ENCODE results near the gene SSH2. TPM values are rescaled to one million over a fixed set of nuclear protein-coding genes. Genes with fewer than 3 reads are reported as not detected.
"Not testable (repeated sequence)": the region's sequence is repeated elsewhere in the genome, so short reads cannot be mapped to it uniquely, and the experiment has no call there.

The SSH2 gene, protein sequence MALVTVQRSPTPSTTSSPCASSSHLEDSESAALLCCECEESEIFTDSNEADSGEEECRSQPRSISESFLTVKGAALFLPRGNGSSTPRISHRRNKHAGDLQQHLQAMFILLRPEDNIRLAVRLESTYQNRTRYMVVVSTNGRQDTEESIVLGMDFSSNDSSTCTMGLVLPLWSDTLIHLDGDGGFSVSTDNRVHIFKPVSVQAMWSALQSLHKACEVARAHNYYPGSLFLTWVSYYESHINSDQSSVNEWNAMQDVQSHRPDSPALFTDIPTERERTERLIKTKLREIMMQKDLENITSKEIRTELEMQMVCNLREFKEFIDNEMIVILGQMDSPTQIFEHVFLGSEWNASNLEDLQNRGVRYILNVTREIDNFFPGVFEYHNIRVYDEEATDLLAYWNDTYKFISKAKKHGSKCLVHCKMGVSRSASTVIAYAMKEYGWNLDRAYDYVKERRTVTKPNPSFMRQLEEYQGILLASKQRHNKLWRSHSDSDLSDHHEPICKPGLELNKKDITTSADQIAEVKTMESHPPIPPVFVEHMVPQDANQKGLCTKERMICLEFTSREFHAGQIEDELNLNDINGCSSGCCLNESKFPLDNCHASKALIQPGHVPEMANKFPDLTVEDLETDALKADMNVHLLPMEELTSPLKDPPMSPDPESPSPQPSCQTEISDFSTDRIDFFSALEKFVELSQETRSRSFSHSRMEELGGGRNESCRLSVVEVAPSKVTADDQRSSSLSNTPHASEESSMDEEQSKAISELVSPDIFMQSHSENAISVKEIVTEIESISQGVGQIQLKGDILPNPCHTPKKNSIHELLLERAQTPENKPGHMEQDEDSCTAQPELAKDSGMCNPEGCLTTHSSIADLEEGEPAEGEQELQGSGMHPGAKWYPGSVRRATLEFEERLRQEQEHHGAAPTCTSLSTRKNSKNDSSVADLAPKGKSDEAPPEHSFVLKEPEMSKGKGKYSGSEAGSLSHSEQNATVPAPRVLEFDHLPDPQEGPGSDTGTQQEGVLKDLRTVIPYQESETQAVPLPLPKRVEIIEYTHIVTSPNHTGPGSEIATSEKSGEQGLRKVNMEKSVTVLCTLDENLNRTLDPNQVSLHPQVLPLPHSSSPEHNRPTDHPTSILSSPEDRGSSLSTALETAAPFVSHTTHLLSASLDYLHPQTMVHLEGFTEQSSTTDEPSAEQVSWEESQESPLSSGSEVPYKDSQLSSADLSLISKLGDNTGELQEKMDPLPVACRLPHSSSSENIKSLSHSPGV (N-terminal part only)
- total RNA-seq (ENCODE audit: insufficient read depth, low replicate concordance): 10.6 TPM

DNA sequence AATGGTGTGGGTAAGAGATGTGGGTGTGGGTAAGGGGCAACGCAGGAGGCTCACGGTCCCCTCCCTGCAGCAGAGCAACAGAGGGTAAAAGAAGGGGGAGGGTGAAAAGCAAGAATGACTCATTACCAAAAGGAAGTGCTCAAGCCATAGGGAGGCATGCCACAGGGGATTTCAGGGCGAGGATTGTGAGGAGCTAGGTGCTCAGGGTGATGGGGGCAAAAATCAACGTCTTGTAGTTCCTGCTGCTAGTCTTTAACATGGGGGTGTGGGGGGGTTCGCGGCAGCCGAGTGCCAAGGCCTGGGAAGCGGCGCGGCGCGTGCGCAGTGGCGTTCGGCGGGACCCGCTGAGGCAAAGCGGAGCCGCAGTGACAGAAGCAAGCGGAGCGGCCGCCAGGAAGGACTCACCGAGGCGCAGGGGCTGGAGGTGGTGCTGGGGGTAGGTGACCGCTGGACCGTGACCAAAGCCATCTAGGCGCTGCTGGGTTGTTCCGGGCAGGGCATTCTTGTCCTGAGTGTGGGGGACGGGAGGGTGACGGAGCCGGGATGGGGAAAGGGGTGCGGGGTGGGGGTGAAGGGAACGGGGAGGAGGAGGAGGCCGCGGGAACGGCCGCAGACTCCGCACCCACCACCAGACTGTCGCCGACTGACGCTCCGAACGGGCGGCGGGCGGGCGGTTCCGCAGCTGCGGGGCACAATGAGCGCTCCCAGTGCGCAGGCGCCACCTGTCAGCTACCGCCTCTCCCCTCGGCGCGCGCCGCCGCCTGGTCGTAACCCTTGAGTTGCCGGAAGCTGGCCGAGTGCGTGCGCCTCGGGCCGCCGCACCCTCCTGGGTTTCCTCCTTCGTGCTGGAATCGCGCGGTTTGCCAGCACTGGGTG lies at the start of gene SSH2:
TSS of gene SSH2 (minus strand) at position 696 of the 876 bp plus-strand sequence. CDS start at position 468, 228 bp downstream.
- DNase-seq (ENCODE audit: low spot score): peak; percentile 90

DNA sequence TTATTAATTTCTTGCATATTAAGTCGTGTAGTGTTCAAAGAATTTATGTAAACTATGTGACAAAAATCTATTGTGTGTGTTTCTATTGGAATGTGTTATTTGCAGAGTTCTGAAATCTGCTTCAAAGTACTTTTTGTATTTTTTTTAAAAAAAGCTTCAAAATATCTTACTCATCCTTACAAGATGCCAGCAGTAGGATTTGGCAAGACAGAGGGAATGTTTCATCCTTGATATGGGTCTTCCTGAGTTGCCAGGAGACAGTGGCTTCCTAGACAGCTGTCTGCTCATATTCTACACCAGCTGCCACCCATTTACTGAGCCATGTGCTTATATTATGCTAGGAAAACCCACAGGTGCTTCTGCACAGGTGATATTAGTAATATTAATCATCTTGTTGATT lies 47.8 kb upstream of the SSH2 start:
- DNase-seq (ENCODE audit: low spot score): peak; percentile 59

DNA sequence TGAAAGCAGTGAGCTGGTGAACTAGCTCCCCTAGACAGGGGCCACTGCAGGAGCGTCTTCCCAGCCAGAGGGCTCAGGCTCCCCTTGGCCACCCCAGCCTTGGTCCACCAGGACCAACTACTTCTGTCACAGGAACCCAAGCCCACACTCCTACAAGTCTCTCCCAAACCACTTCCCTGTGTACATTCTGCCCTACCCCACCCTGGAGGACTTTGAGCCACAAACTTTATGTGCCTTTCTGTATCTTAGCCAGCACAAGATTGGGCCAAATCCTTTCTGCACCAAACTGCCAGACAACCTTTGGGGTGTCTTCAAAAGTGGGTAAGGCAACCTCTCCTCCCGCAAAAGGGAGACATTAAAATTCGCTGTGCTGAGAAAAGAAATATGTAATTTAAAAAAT lies 43.0 kb upstream of the SSH2 start:
- DNase-seq (ENCODE audit: low spot score): no peak

DNA sequence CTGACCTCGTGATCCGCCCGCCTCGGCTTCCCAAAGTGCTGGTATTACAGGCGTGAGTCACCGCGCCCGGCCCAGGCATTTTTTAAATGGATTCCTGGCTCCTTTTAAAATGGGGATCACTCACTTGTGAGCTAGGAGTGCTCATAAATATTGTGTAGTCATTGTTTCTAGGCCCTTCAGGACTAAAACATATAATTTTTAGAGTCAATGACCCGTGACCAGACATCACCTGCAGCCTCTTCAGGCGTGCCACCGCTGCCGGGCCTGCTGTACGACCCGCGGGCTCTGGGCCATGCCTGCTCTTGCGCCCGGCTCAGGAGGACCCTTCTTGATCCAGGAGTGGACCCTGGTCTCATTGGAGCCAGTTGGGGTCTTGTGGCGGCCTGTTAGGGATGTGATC lies 42.2 kb upstream of the SSH2 start:
- no peak for DNase-seq (ENCODE audit: low spot score)

DNA sequence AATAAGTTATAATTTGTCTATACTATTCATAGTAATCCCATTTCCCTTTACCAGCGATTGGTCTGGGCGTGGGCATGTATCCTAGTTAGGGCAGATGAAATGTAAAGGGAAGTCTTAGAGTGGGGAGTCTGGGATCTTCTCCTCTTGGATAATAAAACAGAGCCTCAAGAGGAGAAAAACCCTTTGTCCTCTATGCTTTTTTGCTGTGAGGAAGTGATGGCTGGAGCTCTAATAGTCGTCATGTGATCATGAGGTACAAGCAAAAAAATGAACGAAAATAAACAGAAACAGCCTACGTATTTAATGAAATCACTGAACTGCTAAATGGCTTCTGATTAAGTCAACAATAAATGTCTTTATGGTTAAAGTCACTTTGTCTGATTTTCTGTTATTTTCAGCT lies 38.2 kb upstream of the SSH2 start:
- DNase-seq (ENCODE audit: low spot score): no peak

DNA sequence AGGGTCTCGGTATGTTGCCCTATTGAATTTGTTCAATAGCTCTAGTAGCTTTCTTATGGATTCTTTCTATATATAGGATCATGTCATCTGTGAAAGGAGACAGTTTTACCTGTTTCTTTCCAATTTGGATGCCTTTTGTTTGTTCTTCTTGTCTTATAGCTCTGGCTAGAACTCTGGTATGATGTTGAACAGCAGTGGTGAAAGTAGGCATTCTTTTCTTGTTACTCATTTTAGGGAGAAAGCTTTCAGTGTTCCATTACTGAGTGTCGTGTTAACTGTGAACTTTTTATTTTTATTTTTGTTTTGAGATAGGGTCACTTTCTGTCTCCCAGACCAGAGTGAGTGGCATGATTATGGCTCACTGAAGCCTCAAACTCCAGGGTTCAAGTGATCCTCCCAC lies 32.6 kb upstream of the SSH2 start:
- no peak for DNase-seq (ENCODE audit: low spot score)

DNA sequence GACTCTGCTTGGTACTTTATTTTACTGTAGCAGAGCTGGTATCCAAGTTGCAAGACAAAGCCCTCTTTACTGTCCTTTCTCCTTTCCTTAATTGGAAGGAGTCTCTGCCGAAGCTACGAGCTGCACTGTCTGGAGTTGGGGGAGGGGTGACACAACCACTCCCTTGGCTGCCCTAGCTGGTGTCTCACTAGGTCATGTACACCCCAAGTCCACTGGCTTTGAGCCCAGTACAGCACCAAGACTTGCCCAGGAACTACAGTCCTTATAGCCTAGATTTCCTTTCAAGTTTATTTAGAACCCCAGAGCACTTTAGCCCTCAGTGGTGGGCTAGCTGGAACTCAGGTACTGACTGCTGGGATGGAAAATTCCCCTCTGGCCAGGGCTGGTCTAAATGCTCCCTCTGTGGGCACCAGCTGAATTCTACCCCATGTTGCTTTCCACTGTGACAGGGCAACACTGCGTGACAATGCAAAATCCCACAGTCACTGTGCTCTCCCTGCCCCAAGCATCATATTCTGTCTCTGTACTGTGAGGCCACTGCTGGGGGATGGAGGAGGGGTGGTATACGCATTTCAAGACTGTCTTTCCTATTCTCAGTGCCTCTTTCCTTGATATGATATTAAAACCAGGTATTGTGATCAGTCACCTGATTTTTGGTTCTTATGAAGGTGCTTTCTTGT lies 29.8 kb upstream of the SSH2 start:
- no peak for DNase-seq (ENCODE audit: low spot score)

DNA sequence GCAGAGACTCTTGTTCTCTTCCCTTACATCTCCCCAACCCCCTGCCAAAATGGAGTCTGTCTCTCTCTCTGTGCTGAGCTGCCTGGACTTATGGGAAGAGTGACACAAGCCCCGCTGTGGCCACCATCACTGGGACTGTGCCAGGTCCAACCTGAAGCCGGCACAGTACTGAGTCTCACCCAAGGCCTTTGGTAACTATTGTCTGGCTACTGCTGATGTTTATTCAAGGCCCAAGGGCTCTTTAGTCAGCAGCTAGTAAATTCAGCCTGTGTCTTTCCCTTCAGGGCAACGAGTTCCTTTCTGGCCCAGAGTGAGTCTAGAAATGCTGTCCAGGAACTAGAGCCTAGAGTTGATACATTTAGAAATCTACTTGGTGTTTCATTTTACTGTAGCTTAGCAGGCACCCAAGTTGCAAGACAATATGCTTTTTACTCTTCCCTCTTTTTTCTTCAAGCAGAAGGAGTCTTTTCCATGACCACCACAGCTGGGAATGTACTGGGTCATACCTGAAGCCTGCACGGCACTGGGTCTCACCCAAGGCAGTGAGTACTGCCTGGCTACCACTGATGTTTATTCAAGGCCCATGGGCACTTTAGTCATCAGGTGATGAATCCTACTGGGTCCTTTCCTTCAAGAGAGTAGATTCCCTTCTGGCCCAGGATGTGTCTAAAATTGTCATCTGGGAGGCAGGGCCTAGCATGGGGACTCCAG lies 29.1 kb upstream of the SSH2 start:
- no peak for DNase-seq (ENCODE audit: low spot score)

DNA sequence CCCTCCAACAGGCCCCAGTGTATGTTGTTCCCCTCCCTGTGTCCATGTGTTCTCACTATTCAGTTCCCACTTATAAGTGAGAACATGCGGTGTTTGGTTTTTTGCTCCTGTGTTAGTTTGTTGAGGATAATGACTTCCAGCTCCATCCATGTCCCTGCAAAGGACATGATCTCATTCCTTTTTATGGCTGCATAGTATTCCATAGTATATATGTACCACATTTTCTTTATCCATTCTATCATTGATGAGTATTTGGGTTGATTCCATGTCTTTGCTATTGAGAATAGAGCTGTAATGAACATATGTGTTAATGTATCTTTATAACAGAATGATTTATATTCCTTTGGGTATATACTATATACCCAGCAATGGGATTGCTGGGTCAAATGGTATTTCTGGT lies 27.5 kb upstream of the SSH2 start:
- not testable (repeated sequence) for DNase-seq (ENCODE audit: low spot score)

DNA sequence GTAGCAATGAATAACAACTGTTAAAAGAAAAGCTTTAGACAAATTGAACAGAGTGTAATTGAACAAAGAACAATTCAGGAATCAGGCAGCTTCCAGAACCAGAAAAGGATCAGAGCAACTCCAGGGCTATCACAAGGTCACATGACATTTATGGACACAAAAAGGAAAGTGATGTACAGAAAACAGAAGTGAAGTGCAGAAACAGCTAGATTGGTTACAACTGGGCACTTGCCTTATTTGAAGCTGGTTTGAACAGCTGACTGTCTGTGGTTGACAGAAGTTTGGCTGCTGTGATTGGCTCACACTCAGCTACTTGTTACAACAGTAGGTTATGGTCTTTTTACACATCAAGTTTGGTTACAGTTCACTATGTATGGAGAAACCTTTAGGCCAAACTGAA lies 26.2 kb upstream of the SSH2 start:
- no peak for DNase-seq (ENCODE audit: low spot score)

DNA sequence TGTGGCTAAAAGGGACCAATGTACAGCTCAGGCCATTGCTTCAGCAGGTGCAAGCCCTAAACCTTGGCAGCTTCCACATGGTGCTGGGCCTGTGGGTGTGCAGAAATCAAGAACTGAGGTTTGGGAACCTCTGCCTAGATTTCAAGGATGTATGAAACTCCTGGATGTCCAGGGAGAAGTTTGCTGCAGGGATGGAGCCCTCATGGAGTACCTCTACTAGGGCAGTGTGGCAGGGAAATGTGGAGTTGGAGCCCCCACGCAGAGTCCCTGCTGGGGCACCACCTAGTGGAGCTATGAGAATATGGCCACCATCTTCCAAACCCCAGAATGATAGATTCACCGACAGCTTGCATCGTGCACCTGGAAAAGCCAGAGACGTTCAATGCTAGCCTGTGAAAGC lies 24.4 kb upstream of the SSH2 start:
- DNase-seq (ENCODE audit: low spot score): no peak

DNA sequence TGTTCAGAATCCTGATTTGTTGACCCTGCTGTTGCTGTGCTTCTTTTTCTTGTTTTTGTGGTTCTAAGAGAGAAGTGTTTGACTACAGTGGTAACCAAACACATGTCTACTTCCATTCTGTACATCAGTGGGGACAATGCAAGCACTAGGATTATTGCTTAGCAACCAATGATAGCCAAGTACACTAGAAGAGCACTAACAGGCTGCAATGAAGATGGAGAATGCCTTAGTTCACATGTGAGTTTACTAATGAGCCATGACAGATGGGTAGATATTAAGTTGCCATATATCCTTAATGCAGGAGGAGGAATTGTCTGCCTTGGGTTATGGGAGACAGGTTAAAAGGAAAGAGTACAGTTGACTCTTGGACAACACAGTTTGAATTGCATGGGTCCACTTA lies 19.7 kb upstream of the SSH2 start:
- no peak for DNase-seq (ENCODE audit: low spot score)

DNA sequence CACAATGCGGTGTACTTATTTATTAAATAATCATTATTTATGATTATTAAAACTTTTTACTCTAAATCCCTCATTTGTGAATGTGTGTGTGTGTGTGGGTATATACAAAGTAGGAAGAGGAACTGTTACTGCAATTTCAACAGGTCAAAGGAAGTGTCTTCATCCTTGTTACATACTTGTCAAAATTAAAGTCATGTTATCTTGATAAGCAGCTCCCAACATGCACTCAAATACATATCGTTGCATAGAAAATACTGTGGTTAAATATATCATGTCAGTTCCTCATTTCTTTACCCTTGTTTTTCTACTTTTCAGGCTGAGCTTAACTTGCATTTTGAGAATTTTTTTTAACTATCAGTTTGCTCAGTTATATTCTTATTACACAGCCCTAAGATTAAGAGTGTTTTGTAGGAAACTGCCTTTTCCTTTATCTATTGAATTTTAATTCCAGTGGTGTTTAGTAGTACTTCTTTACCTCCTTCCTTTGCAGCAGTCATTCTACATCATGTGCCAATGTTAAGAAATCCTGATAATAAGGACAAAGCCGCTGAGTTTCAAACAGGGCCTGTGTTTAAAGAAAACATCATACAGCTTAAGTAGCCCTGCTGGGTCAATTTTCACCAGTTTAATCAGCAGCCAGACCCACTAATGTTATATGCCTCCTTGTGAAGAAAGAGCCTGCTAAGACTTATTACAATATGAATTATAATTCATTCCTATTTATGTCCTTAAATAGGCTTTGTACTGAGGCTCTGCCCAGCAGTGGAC lies 18.6 kb upstream of the SSH2 start:
- DNase-seq (ENCODE audit: low spot score): no peak

DNA sequence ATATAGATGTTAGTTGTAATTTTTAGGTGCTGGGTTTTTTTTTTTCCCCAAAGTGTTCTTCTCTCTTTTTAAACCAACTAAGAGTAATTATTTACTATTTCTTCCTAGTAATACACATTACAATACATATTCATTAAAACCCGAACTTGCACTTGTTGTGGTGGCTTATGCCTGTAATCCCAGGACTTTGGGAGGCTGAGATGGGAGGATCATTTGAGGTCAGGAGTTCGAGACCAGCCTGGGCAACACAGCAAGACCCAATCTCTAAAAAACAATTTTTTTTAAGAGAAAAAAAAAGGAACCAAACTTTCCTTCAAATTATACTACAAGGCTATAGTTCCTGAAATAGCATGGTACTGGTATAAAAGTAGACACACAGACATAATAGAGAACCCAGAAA lies 15.3 kb upstream of the SSH2 start:
- no peak for DNase-seq (ENCODE audit: low spot score)

DNA sequence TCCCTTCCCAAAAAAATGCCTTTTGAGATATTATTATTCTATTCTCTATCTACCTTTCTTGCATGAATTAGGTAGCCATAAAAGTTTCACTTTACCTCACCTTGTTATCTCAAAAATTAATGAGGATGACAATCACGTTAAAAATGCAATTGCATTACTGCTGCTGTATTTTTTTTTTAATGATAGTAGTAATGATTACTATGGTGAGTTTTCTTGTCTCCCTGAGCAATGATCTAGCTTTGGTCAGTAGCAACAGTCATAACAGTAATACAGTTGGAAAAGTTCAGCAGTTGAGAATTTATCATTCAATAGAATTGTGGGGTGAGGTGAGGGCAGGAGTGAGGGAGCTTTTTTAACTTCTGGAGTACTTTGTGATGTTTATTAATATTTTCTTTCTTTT lies 11.3 kb upstream of the SSH2 start, which contains the start of gene EFCAB5:
TSS of gene EFCAB5 (plus strand) at position 301 of the 400 bp plus-strand sequence. CDS start 163 bp downstream, outside the sequence.
- no peak for DNase-seq (ENCODE audit: low spot score)

DNA sequence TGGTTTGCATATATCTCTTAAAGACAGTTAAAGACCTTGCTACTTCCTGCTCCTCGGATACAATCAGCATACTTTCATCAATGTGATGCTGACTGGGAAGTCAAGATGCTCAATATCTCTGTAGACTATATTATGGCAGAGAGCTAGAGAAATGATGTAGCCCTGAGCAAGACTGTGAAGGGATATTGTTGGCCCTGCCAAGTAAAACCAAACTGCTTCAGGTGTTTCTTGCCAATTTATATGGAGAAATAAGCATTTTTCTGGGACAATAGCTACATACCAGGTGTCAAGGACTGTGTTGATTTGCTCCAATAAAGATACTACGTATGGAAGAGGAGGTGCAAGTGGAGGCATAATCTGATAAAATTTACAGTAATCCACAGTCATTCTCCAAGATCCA lies 6.7 kb upstream of the SSH2 start:
- DNase-seq (ENCODE audit: low spot score): no peak

DNA sequence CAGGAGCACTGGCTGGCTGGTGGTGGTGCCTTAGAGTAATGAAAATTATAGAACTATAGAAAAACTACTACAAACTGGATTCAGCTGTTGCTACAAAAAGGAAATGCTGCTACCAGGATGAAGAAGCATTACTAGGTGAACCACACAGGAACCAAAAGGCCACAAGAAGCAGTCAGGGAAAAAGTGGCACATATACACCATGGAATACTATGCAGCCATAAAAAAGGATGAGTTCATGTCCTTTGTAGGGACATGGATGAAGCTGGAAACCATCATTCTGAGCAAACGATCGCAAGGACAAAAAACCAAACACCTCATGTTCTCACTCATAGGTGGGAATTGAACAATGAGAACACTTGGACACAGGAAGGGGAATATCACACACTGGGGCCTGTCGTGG lies 5.9 kb upstream of the SSH2 start:
- not testable (repeated sequence) for DNase-seq (ENCODE audit: low spot score)

DNA sequence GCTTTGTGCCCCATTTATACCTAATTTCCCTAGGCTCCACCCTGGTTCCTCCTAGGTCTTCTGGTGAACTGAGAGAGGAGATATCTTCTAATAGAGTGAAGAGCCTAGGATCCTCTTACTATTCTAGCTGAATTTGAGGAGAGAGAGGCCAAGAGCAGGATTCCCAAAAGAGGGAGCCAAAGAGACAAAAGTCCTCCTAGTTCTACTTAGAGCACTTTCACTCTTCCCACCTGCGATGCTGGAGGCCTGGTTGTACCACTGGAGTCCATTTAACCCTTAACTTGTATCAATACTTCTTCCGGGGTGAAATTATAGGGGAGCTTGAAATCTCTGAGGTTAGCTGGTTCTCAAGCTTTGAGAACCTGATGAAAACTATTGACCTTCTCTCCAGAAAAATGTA lies 3.4 kb upstream of the SSH2 start:
- DNase-seq (ENCODE audit: low spot score): peak; percentile 12
